Measurements from ENCODE around the gene KIZ. TPM values are rescaled to one million over a fixed set of nuclear protein-coding genes. Genes with fewer than 3 reads are reported as not detected.

The KIZ gene
- 8.2 and 12.3 TPM in 2 replicates for total RNA-seq

GRCh38 chr20:21125849-21126580, at the start of gene KIZ:
KIZ (plus strand) TSS chr20:21126082; CDS start chr20:21126116, 34 bp downstream.

GRCh38 chr20:21106171-21107017, 19.5 kb upstream of the KIZ start, which contains the start of gene LINC00237:
LINC00237 (minus strand) TSS chr20:21106358.

Other genes starting within 250 kb of the KIZ start
- gene LINC00237, start 19.7 kb upstream of the KIZ start, total RNA-seq = not detected in 2 replicates
- 73.4 and 74.7 TPM in 2 replicates for gene XRN2, start 177.2 kb downstream of the KIZ start, total RNA-seq